Stimulated activated CD8-positive, alpha-beta memory T cell treated with anti-CD3 and anti-CD28 coated beads, Interleukin-15, amount 100 ng/mL, for 4 hours (primary cell): ENCODE data around the gene RGS6.

Experiments
- DNase-seq, 2 donors: peaks; one replicate each; pipeline ENCODE4 v3.0.0-alpha.2; 2020; ENCODE audit warnings: low read depth in 2 of 2

Gene RGS6

DNA sequence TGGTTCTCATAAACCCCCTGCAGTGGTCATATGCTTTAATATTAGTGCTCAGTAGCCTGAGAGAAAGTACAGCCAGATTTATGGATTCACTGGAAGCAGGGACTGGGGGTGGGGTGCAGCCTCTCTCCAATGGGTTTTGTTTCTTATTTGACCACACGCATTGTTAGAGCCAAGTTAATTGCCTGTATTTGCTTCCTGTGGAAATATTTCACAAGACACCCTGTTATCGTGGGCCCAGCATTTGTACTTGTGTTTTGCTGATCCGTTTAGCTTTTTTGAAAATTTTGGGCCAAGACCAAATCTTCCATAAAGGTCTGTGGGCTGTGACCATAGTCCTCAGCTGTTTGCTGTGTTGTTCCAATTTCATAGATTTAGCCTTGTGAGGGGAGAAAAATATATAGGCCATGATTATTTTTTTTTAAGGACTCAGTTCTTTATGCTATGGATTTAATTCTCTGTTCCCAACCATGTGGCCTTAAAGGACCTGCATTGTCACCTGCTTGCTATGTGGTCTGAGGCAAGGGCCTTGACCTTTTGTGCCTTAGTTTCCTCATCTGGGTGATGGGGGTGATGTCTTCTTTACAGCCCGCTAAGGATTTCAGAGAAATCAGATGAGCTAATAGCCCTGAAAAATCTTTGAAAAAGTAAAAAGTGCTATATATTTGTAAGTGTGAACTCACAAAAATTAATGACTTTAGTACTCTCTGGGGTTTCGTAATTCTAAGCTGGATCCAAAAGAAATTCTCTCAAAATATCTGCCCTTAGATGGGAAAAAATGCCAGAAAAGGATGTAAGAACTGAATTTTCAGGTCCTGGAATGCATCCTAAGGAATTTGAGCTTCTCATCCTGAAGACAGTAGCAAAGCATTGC, 591.4 kb downstream of the RGS6 start:
- no peak for DNase-seq

DNA sequence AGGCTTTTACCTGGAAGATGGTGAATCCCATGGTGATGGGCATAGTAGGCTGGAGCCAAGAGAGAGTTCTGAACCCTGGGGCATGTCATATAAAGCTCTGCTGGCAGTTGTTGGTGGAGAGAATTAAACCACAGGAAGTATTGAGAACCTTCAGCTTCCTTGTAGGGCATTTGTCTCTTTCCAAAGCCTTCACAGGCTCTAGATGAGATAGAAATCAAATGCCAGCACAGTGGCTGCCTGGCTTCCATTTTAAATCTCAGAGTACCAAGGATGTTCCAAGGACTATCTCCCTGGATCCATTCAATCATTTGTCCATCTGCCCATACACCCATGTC, 592.0 kb downstream of the RGS6 start:
- DNase-seq, result no peak

DNA sequence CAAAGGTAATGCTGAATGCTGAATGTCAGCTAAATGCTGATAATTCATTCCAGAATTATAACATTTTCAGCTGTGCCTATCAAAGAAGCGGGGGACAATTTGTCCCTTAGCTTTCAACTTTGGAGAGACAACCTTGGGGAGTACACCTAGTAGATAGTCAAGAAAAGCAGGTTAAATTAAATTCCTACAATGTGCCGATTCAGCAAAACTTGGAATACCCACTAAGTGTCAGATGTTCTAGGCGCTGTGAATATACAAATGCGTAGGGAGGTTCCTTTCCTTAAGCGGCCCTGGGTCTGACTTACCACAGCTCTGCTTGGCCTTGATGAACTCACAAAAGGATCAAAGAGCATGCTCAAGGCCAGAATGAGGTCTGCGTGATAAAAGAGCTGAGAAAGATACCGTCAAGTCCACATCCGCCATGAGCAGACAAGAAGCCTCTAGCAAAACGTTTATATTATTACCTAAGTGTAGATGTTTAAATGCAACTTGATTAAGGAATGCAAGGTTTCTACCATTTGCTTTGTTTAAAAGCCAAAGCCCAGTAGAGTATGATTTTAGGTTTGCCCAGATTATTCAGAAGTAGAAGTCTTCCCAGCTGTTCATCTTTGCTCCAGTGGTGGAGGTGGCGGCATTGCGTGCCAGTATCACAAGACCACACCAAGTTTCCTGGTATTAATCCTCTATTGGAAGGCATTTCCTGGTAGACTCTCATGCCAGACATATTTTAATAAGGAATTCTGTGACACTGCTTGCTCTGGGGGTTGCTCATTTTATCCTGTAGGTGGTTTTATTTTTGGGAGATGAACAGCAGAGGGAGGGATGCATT, 593.1 kb downstream of the RGS6 start:
- DNase-seq, result no peak

DNA sequence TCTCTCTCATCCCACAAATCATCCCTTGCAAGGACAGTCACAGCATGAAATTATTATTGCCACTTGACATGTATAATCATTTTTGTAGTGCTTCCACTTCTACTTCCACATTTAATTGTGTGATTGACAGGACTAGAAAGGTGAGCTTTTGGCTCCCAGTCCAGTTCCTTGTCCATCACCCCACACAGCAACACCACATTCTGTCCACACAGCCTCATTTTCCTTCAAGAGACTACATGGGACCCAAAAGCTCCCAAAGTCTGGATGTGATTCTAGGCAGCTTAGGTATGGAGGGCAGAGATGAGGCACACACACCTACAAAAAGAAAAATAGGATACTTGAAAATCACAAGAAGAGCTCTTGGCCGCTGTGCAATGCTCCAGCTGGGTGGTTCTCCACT, 595.4 kb downstream of the RGS6 start:
- no peak for DNase-seq

DNA sequence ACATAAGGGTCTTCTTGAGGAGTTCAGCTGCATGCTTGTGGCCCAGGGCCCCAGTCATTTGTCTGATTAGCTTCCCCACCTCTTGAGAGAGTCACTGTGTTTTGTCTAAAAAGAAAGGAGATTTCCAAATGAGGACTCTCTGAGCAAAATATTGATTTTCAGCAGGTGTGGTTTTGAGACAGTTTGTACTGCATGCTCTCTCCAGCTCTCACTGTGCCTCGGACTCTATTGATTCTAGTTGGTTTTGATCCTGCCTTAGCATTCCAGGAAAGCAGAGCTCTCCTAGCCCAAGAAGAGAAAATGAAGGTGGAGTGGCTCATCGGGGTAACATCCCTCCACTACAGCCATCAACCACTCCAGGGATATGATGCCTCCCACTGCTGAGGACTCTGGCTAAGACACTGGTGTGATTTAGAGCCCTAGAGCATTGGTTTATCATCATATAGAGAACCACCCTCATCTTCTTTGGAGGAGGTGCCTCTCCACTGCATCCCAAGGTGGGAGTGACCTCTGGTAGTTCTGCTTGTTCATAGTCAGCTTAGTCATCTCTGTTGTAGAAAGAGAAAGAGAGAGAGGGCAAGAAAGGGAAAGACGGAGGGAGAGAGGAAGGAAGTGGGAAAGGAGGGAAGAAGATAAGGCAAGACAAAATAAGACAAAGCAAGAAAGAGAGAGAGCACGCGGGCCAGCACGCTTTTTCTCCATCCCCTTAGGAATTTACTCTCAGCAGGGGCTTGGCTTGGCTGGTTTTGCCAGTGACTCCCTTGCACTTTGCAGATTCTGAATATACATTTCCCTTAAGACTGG, 596.0 kb downstream of the RGS6 start:
- no peak for DNase-seq

DNA sequence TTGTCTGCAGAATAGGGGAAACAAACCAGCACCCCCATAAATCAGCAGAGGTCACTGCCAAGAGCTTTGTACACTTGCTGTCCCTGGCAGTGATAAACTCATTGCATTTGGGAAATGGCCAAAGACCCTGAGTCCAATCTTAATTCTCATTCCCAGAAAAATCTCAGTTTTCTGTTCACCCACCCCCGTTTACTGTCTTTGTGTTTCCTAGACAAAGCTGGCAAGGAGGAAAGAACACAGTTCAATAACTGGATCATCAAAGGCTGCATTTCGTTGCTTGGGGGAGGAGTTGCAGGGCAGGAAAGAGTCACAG, 596.6 kb downstream of the RGS6 start:
- DNase-seq, result no peak

DNA sequence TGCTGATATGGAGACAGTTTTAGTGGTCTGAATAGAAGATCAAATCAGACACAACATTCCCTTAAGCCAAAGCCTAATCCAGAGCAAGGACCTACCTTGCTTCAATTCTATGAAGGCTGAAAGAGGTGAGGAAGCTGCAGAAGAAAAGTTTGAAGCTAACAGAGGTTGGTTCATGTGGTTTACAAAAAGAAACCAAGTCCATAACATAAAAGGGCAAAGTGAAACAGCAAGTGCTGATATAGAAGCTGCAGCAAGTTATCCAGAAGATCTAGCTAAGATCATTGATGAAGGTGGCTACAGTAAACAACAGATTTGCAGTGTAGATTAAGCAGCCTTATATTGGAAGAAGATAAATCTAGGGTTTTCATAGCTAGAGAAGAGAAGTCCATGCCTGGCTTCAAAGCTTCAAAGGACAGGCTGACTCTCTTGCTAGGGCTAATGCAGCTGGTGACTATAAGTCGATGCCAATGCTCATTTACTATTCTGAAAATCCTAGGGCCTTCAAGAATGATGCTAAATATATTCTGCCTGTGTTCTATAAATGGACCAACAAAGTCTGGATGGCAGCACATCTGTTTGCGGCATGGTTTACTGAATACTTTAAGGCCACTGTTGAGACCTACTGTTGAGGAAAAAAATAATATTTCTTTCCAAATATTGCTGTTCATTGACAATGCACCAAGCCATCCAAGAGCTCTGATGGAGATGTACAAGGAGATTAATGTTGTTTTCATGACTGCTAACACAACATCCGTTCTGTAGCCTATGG, 600.6 kb downstream of the RGS6 start:
- no peak for DNase-seq

DNA sequence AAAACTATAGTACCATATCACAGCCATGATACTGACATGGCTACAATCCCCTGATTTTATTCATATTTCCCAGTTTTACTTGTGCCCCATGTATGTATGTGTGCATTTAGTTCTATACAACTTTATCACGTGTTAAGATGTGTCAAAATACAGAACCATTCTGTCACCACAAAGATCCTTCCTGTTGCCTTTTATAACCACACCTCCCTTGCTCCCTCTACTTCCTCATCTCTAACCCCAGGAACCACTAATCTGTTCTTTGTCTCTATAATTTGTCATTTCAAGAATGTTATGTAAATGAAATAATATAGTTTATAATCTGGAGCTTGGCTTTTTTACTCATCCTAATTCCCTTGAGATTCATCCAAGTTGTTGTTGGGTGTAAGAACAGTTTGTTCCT, 603.3 kb downstream of the RGS6 start:
- DNase-seq, result no peak

DNA sequence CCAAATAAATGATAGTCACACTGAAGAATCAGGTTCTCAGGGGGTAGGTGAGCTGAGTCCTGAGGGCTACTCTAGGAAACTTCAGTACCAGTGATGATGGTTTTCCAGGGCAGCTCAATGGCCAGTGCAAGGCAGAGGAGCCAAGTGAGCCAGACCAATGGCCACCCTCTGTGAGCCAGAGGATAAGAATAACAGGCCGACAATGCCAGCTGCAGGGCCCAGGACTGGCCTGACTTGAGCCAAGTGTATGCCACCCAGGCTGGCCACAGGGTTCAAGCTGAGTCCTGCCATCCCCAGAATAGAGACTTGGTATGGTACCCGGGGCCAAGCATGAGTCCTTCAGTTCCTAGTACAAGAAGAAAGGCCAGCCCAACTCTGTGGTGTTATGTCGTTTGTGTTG, 606.2 kb downstream of the RGS6 start:
- no peak for DNase-seq

DNA sequence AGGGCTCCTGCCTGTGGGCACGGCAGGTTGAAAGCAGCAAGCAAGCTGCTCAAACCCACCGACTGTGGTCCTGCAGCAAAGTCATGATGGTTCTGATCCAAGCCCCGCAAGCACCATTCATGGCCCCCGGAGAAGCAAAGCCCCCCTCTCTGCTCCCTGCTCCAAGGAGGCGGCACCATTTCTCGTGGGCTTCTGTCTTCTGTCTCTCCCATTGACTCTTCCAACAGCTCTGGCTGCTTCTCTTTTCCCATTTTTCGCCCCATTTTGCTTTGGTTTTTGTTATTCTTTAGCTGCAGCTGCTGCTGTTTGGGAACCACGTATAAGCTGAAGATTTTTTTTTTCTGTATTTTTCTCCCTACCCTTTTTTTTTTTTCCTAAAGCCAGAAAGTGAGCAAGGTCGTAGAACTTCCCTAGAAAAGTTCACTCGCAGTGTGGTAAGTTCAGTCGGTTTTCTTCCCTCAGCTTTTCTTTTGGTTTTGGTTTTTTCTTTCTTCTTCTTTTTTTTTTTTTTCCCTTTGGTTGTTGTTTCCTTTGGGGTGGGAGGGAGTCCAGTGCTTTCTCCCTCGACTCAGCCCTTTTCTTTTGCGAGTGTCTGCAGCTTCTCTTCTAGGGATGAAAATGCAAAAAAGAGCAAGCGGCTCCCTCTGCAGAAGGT, 607.6 kb downstream of the RGS6 start:
- no peak for DNase-seq

DNA sequence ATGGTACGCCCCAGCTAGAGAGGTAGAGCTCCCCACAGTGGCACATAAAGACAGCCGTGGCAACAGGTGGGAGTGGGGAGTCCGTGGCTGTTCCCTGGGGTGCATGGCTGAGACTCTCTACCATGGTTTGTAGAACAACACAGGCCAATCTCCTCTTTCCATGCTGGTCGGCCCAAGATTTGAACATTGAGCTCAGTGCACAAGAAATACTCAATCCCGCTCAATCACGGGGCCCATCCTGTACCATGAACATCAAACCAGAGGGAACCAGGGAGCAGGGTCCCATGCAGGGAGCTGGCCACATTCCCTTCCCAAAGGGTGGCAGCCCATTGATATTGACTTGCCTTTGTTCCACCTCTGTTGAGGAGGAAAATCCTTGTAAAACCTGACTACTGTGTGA, 608.6 kb downstream of the RGS6 start:
- no peak for DNase-seq

DNA sequence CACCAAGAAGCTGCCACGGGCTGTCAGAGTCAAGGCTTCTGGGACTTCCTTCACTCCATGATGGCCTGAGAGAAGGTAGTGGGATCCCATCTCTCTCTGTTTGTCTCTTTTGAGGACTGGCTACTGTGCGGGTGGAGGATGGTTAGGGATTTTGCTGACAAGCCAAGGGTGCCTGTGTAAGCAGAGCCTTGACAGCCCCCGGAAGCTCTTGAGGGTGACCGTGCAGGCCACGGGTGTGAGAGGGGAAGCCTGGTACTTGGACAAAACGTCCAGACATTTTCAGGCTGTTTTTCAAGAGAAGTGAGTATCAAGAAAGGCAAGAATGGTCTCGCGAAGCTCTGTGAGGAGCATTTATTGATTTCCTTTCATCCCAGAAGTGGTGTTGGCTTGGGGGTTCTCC, 609.3 kb downstream of the RGS6 start:
- DNase-seq, result no peak

DNA sequence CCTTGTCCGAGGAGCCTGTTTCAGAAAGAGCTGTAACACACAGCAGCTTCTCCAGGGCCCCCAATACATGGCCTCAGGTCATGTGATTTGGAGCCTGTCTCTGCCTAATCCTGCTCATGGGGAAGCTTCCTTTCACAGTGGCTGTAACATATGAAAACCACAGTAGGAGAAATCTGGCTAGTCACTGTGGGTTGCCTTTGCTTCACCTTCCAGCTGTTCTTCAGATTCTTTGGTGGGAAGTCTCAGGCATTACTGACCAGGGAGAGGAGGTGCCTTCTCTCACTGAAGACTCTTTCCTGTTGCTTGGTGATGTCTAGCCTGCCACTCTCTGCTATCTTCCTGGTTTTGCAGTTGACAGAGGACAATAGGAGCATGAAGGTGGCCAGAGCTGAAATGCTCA, 611.1 kb downstream of the RGS6 start:
- no peak for DNase-seq

DNA sequence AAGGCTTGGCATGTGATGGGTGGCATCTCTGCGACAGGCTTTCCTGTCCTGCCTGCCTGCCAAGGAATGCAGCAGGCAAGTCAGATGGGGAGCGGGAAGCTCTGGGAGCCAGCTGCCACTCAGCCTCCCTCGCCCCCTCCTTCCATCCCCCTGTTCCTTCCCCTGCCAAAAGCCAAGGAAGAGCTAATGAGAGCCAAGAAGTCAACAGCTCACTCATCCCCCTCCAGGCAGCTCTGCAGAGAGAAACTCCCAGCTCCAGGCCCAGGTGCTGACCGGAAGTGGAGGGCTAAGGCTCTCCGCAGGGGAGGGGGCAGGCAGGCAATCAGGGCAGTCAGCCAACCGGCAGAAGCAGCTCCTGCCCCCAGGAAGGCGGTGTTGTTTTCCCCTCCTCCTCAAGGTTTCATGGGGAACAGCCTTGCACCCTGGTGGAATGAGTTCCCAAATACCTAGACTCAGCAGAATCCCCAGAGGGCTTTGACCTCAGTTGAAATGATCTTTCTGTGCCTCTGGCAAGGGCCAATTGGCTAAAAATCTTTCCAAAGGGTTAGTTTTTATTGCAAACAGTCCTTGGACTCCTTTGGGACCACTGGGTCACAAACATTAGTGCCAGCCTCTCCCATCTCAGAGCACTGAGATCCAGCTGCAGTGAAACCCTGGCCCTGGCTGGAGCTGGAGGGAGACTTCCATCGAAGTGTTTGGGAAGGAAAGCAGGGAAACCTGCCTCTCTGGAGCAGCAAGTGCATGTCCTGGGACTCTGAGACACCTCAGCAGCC, 612.6 kb downstream of the RGS6 start:
- DNase-seq, result no peak

DNA sequence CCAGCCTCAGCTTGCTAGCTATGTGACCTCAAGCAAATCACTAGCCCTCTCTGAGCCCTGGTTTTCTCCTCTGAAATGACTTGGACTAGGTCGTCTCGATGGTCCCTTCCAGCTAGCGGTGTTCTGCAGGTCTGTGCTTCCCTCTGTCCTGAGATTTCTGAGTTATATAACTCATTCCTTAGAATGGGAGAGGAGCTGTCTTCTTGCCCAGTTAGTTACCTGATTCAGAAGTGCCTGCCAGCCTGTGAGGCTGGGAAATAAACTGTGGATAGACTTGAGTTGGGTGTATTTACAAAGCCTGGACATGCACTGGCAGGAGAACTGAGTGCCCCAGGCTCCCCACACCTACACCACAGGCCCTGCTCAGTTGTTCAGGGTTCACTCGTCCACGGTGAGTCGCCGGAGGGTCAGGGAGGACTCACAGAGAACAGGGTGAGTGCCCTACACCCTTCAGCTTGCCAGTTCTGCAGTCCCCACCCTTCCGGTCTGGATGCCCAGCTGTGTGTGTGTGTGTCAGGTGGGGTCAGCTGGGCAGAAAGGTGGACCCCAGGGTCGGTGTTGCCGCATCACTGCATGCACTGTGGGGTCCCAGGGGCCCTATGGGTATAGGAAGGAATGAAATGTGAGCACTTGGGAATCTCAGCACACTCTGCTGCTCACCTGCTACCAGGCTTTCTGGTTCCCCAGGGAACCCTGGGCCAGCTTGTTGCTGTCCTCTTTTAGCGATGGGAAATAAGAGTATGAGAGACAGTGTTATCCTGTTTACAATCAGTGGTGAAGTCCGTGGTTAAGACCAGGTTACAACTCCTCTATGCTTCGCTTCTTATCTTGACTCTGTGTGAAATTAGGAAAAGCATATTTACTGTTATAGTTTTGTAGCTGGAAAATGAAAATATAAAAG, 613.4 kb downstream of the RGS6 start:
- DNase-seq, result no peak

DNA sequence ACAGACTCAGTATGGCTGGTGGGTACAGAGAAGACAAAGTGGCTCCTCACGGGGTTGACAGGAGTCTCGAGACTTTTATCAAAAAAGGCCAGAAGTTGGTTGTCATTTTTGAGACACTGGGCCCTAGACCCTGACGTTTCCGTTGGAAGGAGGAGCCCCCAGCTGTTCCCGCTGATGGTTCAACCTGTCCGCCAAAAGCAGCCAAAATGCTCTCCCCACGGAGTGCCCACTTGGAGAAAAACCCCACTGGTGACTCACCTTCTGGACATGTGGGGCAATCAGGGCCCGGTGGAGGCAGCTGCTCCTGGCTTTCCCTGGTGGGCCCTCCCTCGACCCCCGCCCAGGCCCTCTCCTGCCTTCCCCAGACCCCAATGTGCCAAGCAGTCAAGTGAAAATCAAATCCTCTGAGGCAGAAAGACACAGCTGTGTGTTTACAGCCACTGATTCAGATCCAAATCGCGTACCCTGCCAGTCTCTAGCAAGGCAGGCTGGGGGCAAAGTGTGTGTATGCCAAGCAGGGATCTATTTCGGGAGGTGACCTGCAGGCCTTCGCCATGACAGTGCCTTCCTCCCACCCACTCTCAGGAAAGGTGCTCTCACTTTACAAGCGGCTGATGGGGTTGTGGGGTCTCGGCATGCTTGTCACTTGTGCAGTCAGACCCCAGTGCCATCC, 614.3 kb downstream of the RGS6 start:
- DNase-seq, result no peak

DNA sequence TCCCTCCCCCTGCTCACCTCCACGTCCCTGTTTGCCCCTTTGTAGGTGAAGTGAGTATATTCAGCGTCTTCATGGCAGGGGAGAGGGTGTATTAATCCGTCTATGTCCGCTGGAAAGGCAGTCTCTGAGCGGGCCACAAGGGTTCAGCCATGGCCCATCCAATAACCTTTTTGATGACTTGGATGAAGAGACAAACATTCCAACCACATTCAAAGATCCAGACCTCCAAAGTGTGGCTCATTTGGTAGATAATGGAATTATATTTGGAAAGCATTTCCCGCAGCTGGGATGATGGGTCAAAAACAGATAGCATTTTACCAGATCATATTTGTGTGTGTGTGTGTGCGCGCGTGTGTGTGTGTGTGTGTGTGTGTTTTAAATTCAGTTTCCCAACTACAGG, 615.8 kb downstream of the RGS6 start:
- DNase-seq, result no peak

DNA sequence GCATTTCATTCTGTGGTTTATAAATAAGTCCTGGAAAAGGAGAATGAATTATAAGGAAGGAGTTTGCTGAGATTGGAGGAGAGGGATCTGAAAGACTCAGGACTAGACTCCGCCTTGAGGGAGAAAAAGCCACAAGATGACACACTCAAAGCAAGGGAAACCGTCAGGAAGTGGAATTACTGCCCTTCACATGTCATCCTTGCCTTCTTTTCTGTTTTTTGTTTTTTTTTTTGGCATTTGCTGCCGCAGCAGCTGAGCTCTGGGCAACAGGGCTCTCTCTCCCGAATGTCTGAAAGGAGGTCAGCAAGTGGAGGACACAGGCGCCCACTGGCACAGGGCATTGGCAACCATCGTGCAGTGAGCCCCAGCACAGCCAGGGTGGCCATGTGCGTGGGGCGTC, 616.8 kb downstream of the RGS6 start:
- DNase-seq, result no peak

DNA sequence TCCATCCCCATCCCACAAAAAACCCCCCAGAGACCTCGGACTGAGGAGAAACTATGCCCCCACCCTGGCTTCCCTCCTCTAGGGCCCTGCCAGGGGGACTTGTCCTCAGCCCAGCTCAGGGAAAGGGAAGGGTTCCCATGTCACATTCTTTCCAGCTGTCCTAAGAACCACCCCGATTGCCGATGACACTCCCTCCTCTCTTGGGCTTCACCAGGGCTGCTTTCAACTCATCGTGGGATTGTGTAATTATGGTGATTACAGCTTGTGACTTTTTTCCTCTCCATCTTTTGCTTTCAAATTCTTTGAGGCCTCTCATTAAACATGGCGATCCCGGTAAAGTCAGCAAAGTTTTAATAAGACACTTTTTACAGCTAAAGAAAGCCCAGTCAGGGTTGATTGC, 617.6 kb downstream of the RGS6 start:
- DNase-seq, result no peak
